HUES64 (cell line): ENCODE results near the gene CXXC5.

Experiments
- H3K27ac ChIP-seq: 2 replicates; pipeline ENCODE4 v1.7.0; 2013; ENCODE audit warnings: low read depth, low read length, inconsistent platforms
- H3K27me3 ChIP-seq: 2 replicates; pipeline ENCODE4 v1.6.1; 2013; ENCODE audit warnings: mild to moderate bottlenecking, low read length; ENCODE audit not compliant: insufficient read depth
- H3K36me3 ChIP-seq: 2 replicates; pipeline ENCODE4 v1.6.1; 2013; ENCODE audit warnings: mild to moderate bottlenecking, low read length; ENCODE audit not compliant: insufficient read depth
- H3K4me1 ChIP-seq: 2 replicates; pipeline ENCODE4 v1.6.1; 2013; ENCODE audit warnings: mild to moderate bottlenecking, low read length, moderate library complexity; ENCODE audit not compliant: insufficient read depth
- H3K4me3 ChIP-seq: 2 replicates; pipeline ENCODE4 v1.5.1; 2013; ENCODE audit warnings: mild to moderate bottlenecking, low read length, moderate library complexity
- H3K9ac ChIP-seq: 2 replicates; pipeline ENCODE4 v1.6.1; 2013; ENCODE audit warnings: mild to moderate bottlenecking, low read depth, low read length
- H3K9me3 ChIP-seq: 2 replicates; pipeline ENCODE4 v1.6.1; 2013; ENCODE audit warnings: low read depth, low read length; ENCODE audit not compliant: insufficient read depth
- WGBS: fragments of 150-250, 120-280 bp; methylation state at CpG from one replicate; pipeline ENCODE4 v1.1.7; 2013; ENCODE audit warnings: missing lambda C conversion rate; 5-methylcytosine and 5-hydroxymethylcytosine counted together

CXXC5 gene

GRCh38 chr5:139631520-139632165 is 16.5 kb upstream of the CXXC5 start:
- Histone ChIP-seq H3K9ac (no peak overlapping the region), H3K36me3 (peaks cover 33% of the 10 kb centered on the region), H3K4me3 (no peak overlapping the region), H3K27me3 (no peaks in the 10 kb centered on the region), H3K9me3 (no peaks in the 10 kb centered on the region), H3K4me1 (peaks cover 13% of the 10 kb centered on the region), H3K27ac (no peak overlapping the region)
- 97% methylated on average over 3 of the region's 3 CpGs for WGBS

- peaks cover 24% of the 10 kb centered on the region for H3K4me1 ChIP-seq
- peaks cover 14% of the 10 kb centered on the region for H3K36me3 ChIP-seq
- WGBS, result 36% methylated on average over 6 of the region's 6 CpGs
- H3K9me3 ChIP-seq, result no peaks in the 10 kb centered on the region
- 0 out of 2 replicates have a peak overlapping the region, but pooled peaks have one; percentile 12 for H3K27ac ChIP-seq
- H3K27me3 ChIP-seq, result no peaks in the 10 kb centered on the region
- no peak overlapping the region for H3K4me3 ChIP-seq
- H3K9ac ChIP-seq, result no peak overlapping the region
Observed at GRCh38 chr5:139633295-139634027, 14.7 kb upstream of the CXXC5 start.

GRCh38 chr5:139634028-139634325 is 14.2 kb upstream of the CXXC5 start:
- Histone ChIP-seq H3K4me1 (peaks cover 29% of the 10 kb centered on the region), H3K27ac (0 out of 2 replicates have a peak overlapping the region, but pooled peaks have one; percentile 12), H3K9ac (no peak overlapping the region), H3K27me3 (no peaks in the 10 kb centered on the region), H3K9me3 (no peaks in the 10 kb centered on the region), H3K4me3 (no peak overlapping the region), H3K36me3 (peaks cover 9% of the 10 kb centered on the region)
- WGBS, result 85% methylated on average over 2 of the region's 2 CpGs

GRCh38 chr5:139634541-139634940 is 13.6 kb upstream of the CXXC5 start:
- Histone ChIP-seq H3K36me3 (peaks cover 4% of the 10 kb centered on the region), H3K4me3 (no peak overlapping the region), H3K27me3 (no peaks in the 10 kb centered on the region), H3K9me3 (no peaks in the 10 kb centered on the region), H3K4me1 (peaks cover 34% of the 10 kb centered on the region), H3K9ac (no peak overlapping the region), H3K27ac (no peak overlapping the region)
- 80% methylated on average over 3 of the region's 3 CpGs for WGBS

GRCh38 chr5:139635191-139635590 is 13.0 kb upstream of the CXXC5 start:
- H3K27me3 ChIP-seq, result no peaks in the 10 kb centered on the region
- H3K36me3 ChIP-seq, result no peaks in the 10 kb centered on the region
- H3K27ac ChIP-seq, result no peak overlapping the region
- H3K9ac ChIP-seq, result no peak overlapping the region
- 36% methylated on average over 1 of the region's 1 CpG for WGBS
- H3K9me3 ChIP-seq, result no peaks in the 10 kb centered on the region
- peaks cover 41% of the 10 kb centered on the region for H3K4me1 ChIP-seq
- no peak overlapping the region for H3K4me3 ChIP-seq

- H3K27me3 ChIP-seq, result no peaks in the 10 kb centered on the region
- H3K9ac ChIP-seq, result no peak overlapping the region
- H3K4me3 ChIP-seq, result no peak overlapping the region
- no peaks in the 10 kb centered on the region for H3K36me3 ChIP-seq
- H3K9me3 ChIP-seq, result no peaks in the 10 kb centered on the region
- H3K4me1 ChIP-seq, result peaks cover 46% of the 10 kb centered on the region
- H3K27ac ChIP-seq, result no peak overlapping the region; the same call in 1 of the 2 replicates
Observed at GRCh38 chr5:139635606-139636206, 12.4 kb upstream of the CXXC5 start.

- Histone ChIP-seq H3K4me3 (no peak overlapping the region), H3K36me3 (no peaks in the 10 kb centered on the region), H3K4me1 (peaks cover 52% of the 10 kb centered on the region), H3K27ac (no peak overlapping the region; the same call in 1 of the 2 replicates), H3K9ac (no peak overlapping the region), H3K9me3 (no peaks in the 10 kb centered on the region), H3K27me3 (no peaks in the 10 kb centered on the region)
- 71% methylated on average over 2 of the region's 2 CpGs for WGBS
Observed at GRCh38 chr5:139636207-139636792, 11.8 kb upstream of the CXXC5 start.

- Histone ChIP-seq H3K9ac (0 out of 2 replicates have a peak overlapping the region, but pooled peaks have one; percentile 1), H3K4me1 (peaks cover 59% of the 10 kb centered on the region), H3K4me3 (peak overlapping the region; percentile 38), H3K36me3 (no peaks in the 10 kb centered on the region), H3K9me3 (no peaks in the 10 kb centered on the region), H3K27me3 (no peaks in the 10 kb centered on the region), H3K27ac (peak overlapping the region; percentile 90; the same call in 1 of the 2 replicates)
- WGBS, result 15% methylated on average over 5 of the region's 6 CpGs
Observed at GRCh38 chr5:139636975-139637408, 11.2 kb upstream of the CXXC5 start.

- H3K27ac ChIP-seq, result peak overlapping the region; percentile 90
Observed at GRCh38 chr5:139637438-139638089, 10.6 kb upstream of the CXXC5 start.

GRCh38 chr5:139638090-139638735 is 9.9 kb upstream of the CXXC5 start:
- no peaks in the 10 kb centered on the region for H3K36me3 ChIP-seq
- 15% methylated on average over 23 of the region's 23 CpGs for WGBS
- peak overlapping the region; percentile 74 for H3K9ac ChIP-seq
- H3K4me1 ChIP-seq, result peaks cover 68% of the 10 kb centered on the region
- peak overlapping the region; percentile 90 for H3K27ac ChIP-seq
- no peaks in the 10 kb centered on the region for H3K9me3 ChIP-seq
- H3K4me3 ChIP-seq, result peak overlapping the region; percentile 55
- H3K27me3 ChIP-seq, result 0 out of 2 replicates have a peak, but pooled peaks cover 4% of the 10 kb centered on the region

More at GRCh38 chr5:139637438-139638089, 10.6 kb upstream of the CXXC5 start:
- Histone ChIP-seq H3K4me1 (peaks cover 61% of the 10 kb centered on the region), H3K4me3 (peak overlapping the region; percentile 55), H3K36me3 (no peaks in the 10 kb centered on the region), H3K27me3 (0 out of 2 replicates have a peak, but pooled peaks cover 2% of the 10 kb centered on the region), H3K9ac (peak overlapping the region; percentile 74), H3K9me3 (no peaks in the 10 kb centered on the region)
- WGBS, result under 1% methylated on average over 62 of the region's 62 CpGs
